HG02623 (cell line): ENCODE results near the gene SYNJ1.
"Not testable (repeated sequence)": the region's sequence is repeated elsewhere in the genome, so short reads cannot be mapped to it uniquely, and the experiment has no call there.

ENCODE experiments used
- ATAC-seq: cut with Tn5 transposase; IDR thresholded peaks from one replicate; pipeline ENCODE4 v1.9.1; 2021; ENCODE audit warnings: moderate library complexity; ENCODE audit not compliant: unreplicated experiment

Gene SYNJ1

GRCh38 chr21:32727687-32728455 lies at the start of gene SYNJ1:
Gene SYNJ1 (minus strand): TSS chr21:32728013. CDS start chr21:32726895, 1,118 bp downstream.
- ATAC-seq: peak; percentile 90

- ATAC-seq: no peak
These were observed 49.5 kb upstream of the SYNJ1 start for GRCh38 chr21:32777269-32777668.

DNA sequence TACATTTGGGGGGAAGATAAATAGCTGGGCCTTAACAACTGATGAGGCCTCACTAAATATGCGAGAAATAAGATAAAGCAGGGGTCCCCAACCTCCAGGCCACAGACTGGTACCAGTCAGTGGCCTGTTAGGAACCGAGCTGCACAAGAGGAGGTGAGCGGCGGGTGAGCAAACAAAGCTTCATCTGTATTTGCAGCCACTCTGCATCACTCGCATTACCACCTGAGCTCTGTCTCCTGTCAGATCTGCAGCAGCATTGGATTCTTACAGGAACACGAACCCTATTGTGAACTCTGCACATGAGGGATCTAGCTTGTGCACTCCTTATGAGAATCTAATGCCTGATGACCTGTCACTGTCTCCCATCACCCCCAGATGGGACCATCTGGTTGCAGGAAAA lies 48.9 kb upstream of the SYNJ1 start:
- no peak for ATAC-seq

DNA sequence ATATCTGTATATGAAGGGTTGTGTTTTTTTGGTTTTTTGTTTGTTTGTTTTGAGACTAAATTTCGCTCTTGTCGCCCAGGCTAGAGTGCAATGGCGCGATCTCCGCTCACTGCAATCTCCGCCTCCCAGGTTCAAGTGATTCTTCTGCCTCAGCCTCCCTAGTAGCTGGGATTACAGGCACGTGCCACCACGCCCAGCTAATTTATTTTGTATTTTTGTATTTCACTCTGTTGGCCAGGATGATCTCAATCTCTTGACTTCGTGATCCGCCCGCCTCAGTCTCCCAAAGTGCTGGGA lies 45.2 kb upstream of the SYNJ1 start:
- ATAC-seq: not testable (repeated sequence)

DNA sequence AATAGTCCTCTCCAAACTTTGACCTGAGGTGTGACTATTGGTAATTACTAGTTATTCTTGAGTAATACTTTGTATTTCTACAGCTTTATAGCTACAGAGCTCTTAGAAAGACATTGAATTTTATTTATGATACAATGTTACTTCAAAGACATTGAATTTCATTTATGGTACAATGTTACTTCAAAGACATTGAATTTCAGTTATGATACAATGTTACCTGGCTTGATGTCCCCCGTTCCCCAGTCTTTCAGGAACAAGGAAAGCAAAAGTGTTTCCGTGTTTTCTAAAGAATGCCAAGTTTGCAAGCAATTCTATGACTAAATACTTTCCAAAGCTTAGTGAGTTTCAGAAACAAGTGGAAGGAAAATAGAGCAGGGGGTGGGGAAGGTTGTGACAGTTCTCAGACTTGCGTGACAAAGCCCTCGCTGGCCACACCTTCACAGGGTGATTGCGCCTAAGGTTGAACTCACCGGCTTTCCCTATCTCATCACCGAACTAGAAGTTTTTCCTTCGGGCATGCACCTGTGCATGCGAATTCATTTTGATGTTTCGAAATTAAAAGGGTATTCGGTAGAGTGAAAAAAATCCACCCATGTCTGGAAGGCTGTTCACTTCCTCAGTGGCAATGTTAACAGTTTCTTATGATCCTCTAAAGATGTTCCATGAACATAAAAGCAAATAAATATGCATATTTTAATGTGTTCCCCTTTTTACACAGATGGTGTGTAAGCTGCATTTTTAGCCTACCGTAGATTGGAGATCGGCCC lies 44.7 kb upstream of the SYNJ1 start:
- no peak for ATAC-seq

DNA sequence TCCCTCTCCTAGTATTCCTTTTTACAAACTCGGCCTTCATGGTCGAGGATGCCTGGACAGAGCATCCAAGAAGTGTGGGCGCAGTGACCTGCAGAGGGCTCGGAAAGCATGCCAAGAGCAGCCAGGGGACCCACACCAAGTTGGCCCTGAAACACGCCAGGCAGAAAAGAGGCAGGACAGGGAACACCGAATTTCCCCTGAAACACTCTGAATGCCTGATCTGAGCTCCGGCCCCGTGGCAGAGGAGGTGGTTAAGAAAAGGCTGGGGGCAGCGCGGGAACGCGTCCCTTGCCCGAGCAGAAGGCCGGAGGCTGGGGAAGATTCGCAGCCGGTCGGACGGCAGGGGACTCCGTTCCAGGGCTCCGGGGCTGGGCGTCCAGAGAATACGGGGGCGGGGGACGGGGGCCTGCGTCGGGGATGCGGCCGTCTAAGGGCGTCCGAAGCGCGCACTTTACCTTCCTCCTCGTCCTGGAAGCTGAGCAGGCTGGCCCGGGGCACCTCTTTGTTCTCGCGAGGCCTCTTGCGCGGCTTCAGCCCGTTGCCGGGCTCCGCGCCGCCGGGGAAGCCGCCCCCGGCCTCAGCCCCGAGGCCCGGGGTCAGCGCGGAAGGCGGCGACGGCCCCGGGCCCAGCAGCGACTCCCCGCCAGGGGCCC lies 43.2 kb upstream of the SYNJ1 start:
- ATAC-seq: peak; percentile 29

DNA sequence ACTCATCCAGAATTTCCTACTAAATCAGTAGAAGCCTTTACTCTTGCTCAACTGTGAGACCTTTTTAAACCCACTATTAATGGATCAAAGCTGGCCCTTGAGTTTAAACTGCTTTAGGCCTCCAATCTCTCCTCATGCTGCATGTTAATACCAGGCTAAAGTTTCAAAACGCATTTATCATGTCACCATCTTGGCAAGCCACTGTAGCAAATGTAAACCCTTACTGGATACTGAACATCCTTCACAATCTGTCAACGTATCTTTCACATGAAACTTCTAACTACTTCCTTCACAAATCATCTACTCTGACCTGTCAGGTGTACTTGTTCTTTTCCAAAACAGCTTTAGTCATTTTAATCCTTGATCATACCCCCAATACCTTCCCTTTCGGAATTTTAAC lies 40.7 kb upstream of the SYNJ1 start:
- ATAC-seq: no peak

- no peak for ATAC-seq
These were observed 37.2 kb upstream of the SYNJ1 start for GRCh38 chr21:32765058-32765457.

- no peak for ATAC-seq
These were observed 36.4 kb upstream of the SYNJ1 start for GRCh38 chr21:32764186-32764585.

- ATAC-seq: no peak
These were observed 30.0 kb upstream of the SYNJ1 start for GRCh38 chr21:32757804-32758203.

DNA sequence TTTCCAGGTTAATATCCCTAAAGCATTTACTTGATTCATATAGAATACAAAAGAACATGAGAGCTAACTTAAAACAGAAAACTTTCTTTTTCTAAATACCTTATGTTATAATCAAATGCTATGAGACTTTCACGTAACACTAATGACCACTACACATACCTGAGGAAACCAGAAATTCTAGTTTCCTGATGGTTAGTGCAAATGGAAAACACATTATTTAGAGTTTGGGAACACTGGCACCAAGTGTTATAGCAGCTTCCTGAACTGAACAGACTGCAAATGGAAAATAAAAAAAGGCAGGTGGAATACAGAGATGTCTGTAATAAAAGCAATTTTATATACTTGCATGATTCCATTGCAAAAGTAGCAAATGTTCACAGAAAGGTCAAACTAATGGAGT lies 28.3 kb upstream of the SYNJ1 start:
- no peak for ATAC-seq

DNA sequence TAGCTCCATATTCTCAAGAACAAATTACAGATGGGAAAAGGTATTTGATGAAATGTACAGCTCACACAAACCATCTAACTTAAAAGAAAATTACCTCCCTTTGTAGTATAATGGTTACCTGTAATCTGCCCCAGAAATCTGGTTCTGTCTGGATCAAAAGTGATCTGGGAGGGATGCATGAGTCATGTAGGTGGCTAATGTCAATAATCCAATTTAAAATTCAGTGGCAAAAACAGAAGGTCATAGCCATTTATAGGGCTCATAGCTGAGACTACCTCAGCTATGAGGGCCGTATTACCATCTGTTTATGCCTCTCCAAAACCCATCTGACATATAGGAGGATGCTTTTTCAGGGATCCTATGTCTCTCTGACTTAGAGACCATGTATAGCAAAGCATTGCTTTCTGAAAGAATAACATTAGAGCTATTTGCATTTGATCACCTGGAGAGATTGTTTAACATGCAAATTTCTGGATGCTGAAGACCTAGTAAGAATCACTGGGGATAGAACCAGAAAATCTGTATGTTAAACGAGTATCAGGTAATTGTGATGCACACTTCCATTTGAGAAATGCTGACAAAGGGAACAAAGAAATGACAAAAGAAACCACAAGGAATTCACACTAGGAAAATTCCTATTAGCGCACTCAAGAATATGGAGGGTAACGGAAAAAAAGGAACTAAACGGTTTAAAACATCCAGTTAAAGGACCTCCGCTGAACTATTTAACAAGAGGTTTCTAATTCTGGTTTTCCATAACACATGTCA lies 26.2 kb upstream of the SYNJ1 start:
- no peak for ATAC-seq

DNA sequence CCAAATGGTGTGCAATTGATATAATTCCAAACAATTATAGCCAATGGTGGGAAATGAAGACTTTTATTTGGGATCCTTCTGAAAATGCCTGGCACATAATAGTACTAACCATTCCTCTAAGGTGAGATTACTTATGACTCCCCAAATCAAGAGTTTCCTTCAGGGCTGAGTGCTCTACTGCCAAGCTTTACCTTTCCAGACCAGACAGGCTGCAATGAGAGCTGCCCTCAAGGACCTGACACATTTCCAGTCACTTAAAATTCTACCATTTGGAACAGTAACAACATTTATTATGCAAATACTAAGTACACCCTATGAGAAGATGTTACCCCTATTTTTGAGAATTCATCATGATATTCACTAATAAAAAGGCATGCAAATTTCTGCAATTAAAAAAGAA lies 22.6 kb upstream of the SYNJ1 start:
- ATAC-seq: no peak

- no peak for ATAC-seq
These were observed 21.8 kb upstream of the SYNJ1 start for GRCh38 chr21:32749662-32750061.

DNA sequence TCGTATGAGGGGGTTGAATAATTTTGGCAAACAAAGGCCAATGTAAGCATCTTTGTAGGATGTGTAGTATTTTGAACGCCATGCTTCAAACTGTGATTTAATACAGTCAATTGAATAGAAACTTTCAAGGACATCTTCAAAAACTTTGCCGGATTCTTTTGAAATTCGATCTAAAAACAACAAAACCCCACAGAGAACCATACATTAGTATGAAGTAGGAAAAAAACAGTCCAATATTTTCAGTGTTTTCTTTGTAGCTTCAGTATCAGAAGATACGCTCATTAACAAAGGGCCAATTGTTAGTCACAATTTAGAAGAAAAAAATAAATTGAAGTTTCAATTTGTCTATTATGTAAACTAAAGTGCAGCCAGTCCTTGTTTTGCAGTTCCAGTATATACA lies 20.7 kb upstream of the SYNJ1 start:
- no peak for ATAC-seq

- ATAC-seq: no peak
These were observed 19.6 kb upstream of the SYNJ1 start for GRCh38 chr21:32747396-32747795.

DNA sequence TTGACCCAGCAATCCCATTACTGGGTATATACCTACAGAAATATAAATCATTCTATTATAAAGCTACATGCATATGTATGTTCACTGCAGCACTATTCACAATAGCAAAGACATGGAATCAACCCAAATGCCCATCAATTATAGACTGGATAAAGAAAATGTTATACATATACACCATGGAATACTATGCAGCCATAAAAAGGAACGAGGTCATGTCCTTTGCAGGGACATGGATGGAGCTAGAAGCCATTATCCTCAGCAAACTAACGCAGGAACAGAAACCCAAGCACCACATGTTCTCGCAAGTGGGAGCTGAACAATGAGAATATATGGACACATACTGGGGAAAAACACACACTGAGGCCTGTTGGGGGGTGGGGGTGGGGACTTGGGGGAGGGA lies 18.9 kb upstream of the SYNJ1 start:
- not testable (repeated sequence) for ATAC-seq

GRCh38 chr21:32742396-32742795 lies 14.6 kb upstream of the SYNJ1 start:
- ATAC-seq: no peak

- ATAC-seq: no peak
These were observed 13.5 kb upstream of the SYNJ1 start for GRCh38 chr21:32741336-32741735.

DNA sequence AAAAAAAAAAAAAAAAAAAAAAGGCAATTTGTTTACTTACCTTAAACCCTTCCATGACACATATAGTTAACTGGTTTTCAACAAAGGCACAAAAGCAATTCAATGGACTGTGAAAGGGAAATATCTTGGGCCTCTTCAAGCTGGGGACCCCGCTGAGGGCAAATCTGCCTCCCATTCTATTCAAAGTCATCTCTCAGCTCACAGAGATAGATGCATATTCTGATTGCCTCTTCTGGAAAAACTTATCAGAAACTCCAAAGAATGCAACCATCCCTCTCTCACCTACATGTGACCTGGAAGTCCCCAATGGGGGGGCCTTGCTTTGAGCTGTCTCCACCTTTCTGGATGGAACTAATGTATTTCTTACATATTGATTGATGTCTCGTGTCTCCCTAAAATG lies 12.1 kb upstream of the SYNJ1 start:
- no peak for ATAC-seq

GRCh38 chr21:32736083-32736482 lies 8.3 kb upstream of the SYNJ1 start:
- ATAC-seq: not testable (repeated sequence)
